Mesodermal cell (in vitro differentiated cells): Measurements from ENCODE around the gene NWD2.

Experiments used
- H3K27ac ChIP-seq: 2 replicates; pipeline ENCODE4 v1.7.0; 2013; ENCODE audit warnings: mild to moderate bottlenecking, low read depth, low read length, moderate library complexity; ENCODE audit not compliant: severe bottlenecking
- H3K36me3 ChIP-seq: 2 replicates; pipeline ENCODE4 v1.7.1; 2013; ENCODE audit warnings: mild to moderate bottlenecking, low read length, moderate library complexity; ENCODE audit not compliant: control insufficient read depth, insufficient read depth
- H3K4me1 ChIP-seq: one replicate; pipeline ENCODE4 v1.7.1; 2013; ENCODE audit warnings: mild to moderate bottlenecking, low read length; ENCODE audit not compliant: insufficient read depth, control insufficient read depth, poor library complexity, severe bottlenecking
- H3K4me3 ChIP-seq: 2 replicates; pipeline ENCODE4 v1.7.0; 2013; ENCODE audit warnings: low read length, control low read depth, mild to moderate bottlenecking; ENCODE audit not compliant: insufficient read depth, poor library complexity, severe bottlenecking; ENCODE audit errors: extremely low read depth
- H3K9me3 ChIP-seq: 2 replicates; pipeline ENCODE4 v1.7.1; 2013; ENCODE audit warnings: mild to moderate bottlenecking, low read length, moderate library complexity; ENCODE audit not compliant: control insufficient read depth
- WGBS, 2 experiments: methylation state at CpG; one replicate each; pipeline ENCODE4 v1.1.5; 2013; ENCODE audit warnings: missing lambda C conversion rate in 2 of 2; ENCODE audit not compliant: insufficient coverage in 2 of 2; 5-methylcytosine and 5-hydroxymethylcytosine counted together

Gene NWD2

GRCh38 chr4:37279894-37280592 lies 35.5 kb downstream of the NWD2 start:
- Histone ChIP-seq H3K4me1 (no peaks in the 10 kb centered on the region), H3K36me3 (no peaks in the 10 kb centered on the region), H3K4me3 (no peak overlapping the region), H3K9me3 (no peaks in the 10 kb centered on the region), H3K27ac (no peak overlapping the region)
- 94 to 95% methylated on average over 2 to 4 of the region's 6 CpGs for WGBS, 2 experiments

- H3K36me3 ChIP-seq, result no peaks in the 10 kb centered on the region
- no peaks in the 10 kb centered on the region for H3K4me1 ChIP-seq
- H3K9me3 ChIP-seq, result no peaks in the 10 kb centered on the region
- H3K27ac ChIP-seq, result no peak overlapping the region
- H3K4me3 ChIP-seq, result no peak overlapping the region
- 80% methylated on average over 1 of the region's 1 CpG; no CpG with 5 or more reads in 1 of the 2 experiments for WGBS, 2 experiments
These were observed 54.9 kb downstream of the NWD2 start for GRCh38 chr4:37299468-37299867.

- H3K4me1 ChIP-seq, result no peaks in the 10 kb centered on the region
These were observed 60.1 kb downstream of the NWD2 start for GRCh38 chr4:37304612-37305011.

GRCh38 chr4:37305984-37306383 lies 61.4 kb downstream of the NWD2 start:
- Histone ChIP-seq H3K36me3 (no peaks in the 10 kb centered on the region), H3K9me3 (peaks cover 5% of the 10 kb centered on the region), H3K4me3 (no peak overlapping the region), H3K4me1 (no peaks in the 10 kb centered on the region), H3K27ac (no peak overlapping the region)
- no CpG with 5 or more reads among the region's 1 CpG for WGBS, 2 experiments

More at GRCh38 chr4:37304612-37305011, 60.1 kb downstream of the NWD2 start:
- H3K4me3 ChIP-seq, result no peak overlapping the region
- no peaks in the 10 kb centered on the region for H3K36me3 ChIP-seq
- WGBS, 2 experiments, result 76 to 93% methylated on average over 2 to 6 of the region's 6 CpGs
- H3K27ac ChIP-seq, result no peak overlapping the region
- peaks cover 5% of the 10 kb centered on the region for H3K9me3 ChIP-seq

GRCh38 chr4:37317104-37317643 lies 72.6 kb downstream of the NWD2 start:
- H3K4me3 ChIP-seq, result no peak overlapping the region
- no peaks in the 10 kb centered on the region for H3K9me3 ChIP-seq
- no peak overlapping the region for H3K27ac ChIP-seq
- H3K36me3 ChIP-seq, result no peaks in the 10 kb centered on the region
- H3K4me1 ChIP-seq, result peaks cover under 1% of the 10 kb centered on the region
- WGBS, 2 experiments, result 40 to 83% methylated on average over 1 of the region's 3 CpGs

GRCh38 chr4:37320513-37321235 lies 76.1 kb downstream of the NWD2 start:
- H3K27ac ChIP-seq, result no peak overlapping the region
- H3K4me1 ChIP-seq, result peaks cover 10% of the 10 kb centered on the region
- WGBS, 2 experiments, result 82 to 92% methylated on average over 1 to 2 of the region's 5 CpGs

GRCh38 chr4:37322122-37322521 lies 77.6 kb downstream of the NWD2 start:
- Histone ChIP-seq H3K27ac (peak overlapping the region; percentile 16), H3K4me1 (peaks cover 10% of the 10 kb centered on the region), H3K9me3 (no peaks in the 10 kb centered on the region), H3K36me3 (no peaks in the 10 kb centered on the region), H3K4me3 (no peak overlapping the region)
- 44 to 49% methylated on average over 2 of the region's 2 CpGs for WGBS, 2 experiments

More at GRCh38 chr4:37320513-37321235, 76.1 kb downstream of the NWD2 start:
- Histone ChIP-seq H3K9me3 (no peaks in the 10 kb centered on the region), H3K36me3 (no peaks in the 10 kb centered on the region), H3K4me3 (no peak overlapping the region)

GRCh38 chr4:37324546-37324945 lies 80.0 kb downstream of the NWD2 start:
- Histone ChIP-seq H3K9me3 (no peaks in the 10 kb centered on the region), H3K27ac (no peak overlapping the region), H3K36me3 (no peaks in the 10 kb centered on the region), H3K4me1 (peaks cover 10% of the 10 kb centered on the region), H3K4me3 (no peak overlapping the region)
- 86 to 96% methylated on average over 1 to 4 of the region's 6 CpGs for WGBS, 2 experiments

- Histone ChIP-seq H3K4me1 (peaks cover 10% of the 10 kb centered on the region), H3K9me3 (no peaks in the 10 kb centered on the region), H3K36me3 (no peaks in the 10 kb centered on the region), H3K4me3 (no peak overlapping the region), H3K27ac (no peak overlapping the region)
- WGBS, 2 experiments, result 86% methylated on average over 1 of the region's 1 CpG; no CpG with 5 or more reads in 1 of the 2 experiments
These were observed 82.3 kb downstream of the NWD2 start for GRCh38 chr4:37326852-37327251.

GRCh38 chr4:37338972-37339371 lies 94.4 kb downstream of the NWD2 start:
- no peak overlapping the region for H3K4me3 ChIP-seq
- no peak overlapping the region for H3K27ac ChIP-seq
- no peaks in the 10 kb centered on the region for H3K4me1 ChIP-seq
- H3K36me3 ChIP-seq, result no peaks in the 10 kb centered on the region
- H3K9me3 ChIP-seq, result no peaks in the 10 kb centered on the region

- no peaks in the 10 kb centered on the region for H3K4me1 ChIP-seq
- no peaks in the 10 kb centered on the region for H3K9me3 ChIP-seq
- no peaks in the 10 kb centered on the region for H3K36me3 ChIP-seq
- no peak overlapping the region for H3K4me3 ChIP-seq
- no CpG with 5 or more reads among the region's 2 CpGs for WGBS, 2 experiments
- no peak overlapping the region for H3K27ac ChIP-seq
These were observed 114.2 kb downstream of the NWD2 start for GRCh38 chr4:37358748-37359147.
